Fibroblast of the aortic adventitia (primary cell): ENCODE results near the gene PMEPA1. TPM values are rescaled to one million over a fixed set of nuclear protein-coding genes. Genes with fewer than 3 reads are reported as not detected.

Source experiments
- DNase-seq: peaks from one replicate; pipeline ENCODE4 v3.0.0-alpha.2; 2010; ENCODE audit warnings: low read depth
- H3K4me3 ChIP-seq: 2 replicates; pipeline ENCODE4 v1.5.1; 2011; ENCODE audit warnings: low read depth, mild to moderate bottlenecking, control low read depth, low read length, moderate library complexity
- CTCF ChIP-seq: IDR thresholded peaks from 2 replicates; pipeline ENCODE4 v1.5.1; 2011; ENCODE audit warnings: mild to moderate bottlenecking, low read length, control low read depth, inconsistent platforms; ENCODE audit not compliant: insufficient read depth
- total RNA-seq: library from RNA; depleted of rRNA; stranded (reverse); fragments of >200 nt; gene quantifications from 2 replicates; pipeline ENCODE4 v1.2.3, GENCODE V29; 2012; ENCODE audit warnings: low replicate concordance

The PMEPA1 gene
- total RNA-seq, 1 donor, result 1.4 TPM

- H3K4me3 ChIP-seq, result no peak overlapping the region
- DNase-seq, result no peak
- no peak for TF ChIP-seq CTCF
Measured at GRCh38 chr20:57653910-57654309, 55.9 kb downstream of the PMEPA1 start.

- DNase-seq, result no peak
- H3K4me3 ChIP-seq, result no peak overlapping the region
- no peak for TF ChIP-seq CTCF
Measured at GRCh38 chr20:57653546-57653900, 56.3 kb downstream of the PMEPA1 start.

GRCh38 chr20:57652606-57653545 is 56.9 kb downstream of the PMEPA1 start:
- no peak overlapping the region for H3K4me3 ChIP-seq
- TF ChIP-seq CTCF, result no peak
- DNase-seq, result no peak

- no peak for DNase-seq
- no peak overlapping the region for H3K4me3 ChIP-seq
- no peak for TF ChIP-seq CTCF
Measured at GRCh38 chr20:57651881-57652605, 57.8 kb downstream of the PMEPA1 start.

- H3K4me3 ChIP-seq, result no peak overlapping the region
- no peak for TF ChIP-seq CTCF
- no peak for DNase-seq
Measured at GRCh38 chr20:57650756-57651483, 58.9 kb downstream of the PMEPA1 start.

GRCh38 chr20:57650266-57650665 is 59.5 kb downstream of the PMEPA1 start:
- DNase-seq, result no peak
- no peak for TF ChIP-seq CTCF
- no peak overlapping the region for H3K4me3 ChIP-seq
